Thyroid gland (tissue), 4 donors: ENCODE results near the gene WFDC12. TPM values are rescaled to one million over a fixed set of nuclear protein-coding genes. Genes with fewer than 3 reads are reported as not detected.
A peak's percentile ranks its signal among the peaks of the same experiment; 100 is the strongest.

Experiments used
- DNase-seq, 2 donors: peaks; one replicate each; pipeline ENCODE4 v3.0.0-alpha.2; 2019
- H3K27ac ChIP-seq, 3 donors: fragments of 200-600 bp; sonication (generic); 1 replicate in 2 of 3; 2 replicates in 1 of 3; pipeline ENCODE4 v1.5.1; 2016 to 2019; ENCODE audit warnings: mild to moderate bottlenecking in 1 of 3, moderate library complexity in 1 of 3
- H3K27me3 ChIP-seq: fragments of 200-600 bp; sonication (generic); one replicate; pipeline ENCODE4 v1.5.1; 2019
- H3K36me3 ChIP-seq, 2 donors: fragments of 200-600 bp; sonication (generic); one replicate each; pipeline ENCODE4 v1.5.1; 2016 to 2019
- H3K4me1 ChIP-seq, 2 donors: fragments of 200-600 bp; sonication (generic); one replicate each; pipeline ENCODE4 v1.5.1; 2017 to 2019
- H3K4me3 ChIP-seq, 3 donors: fragments of 200-600 bp; sonication (generic); replicated peaks in 1 of 3; 1 replicate in 2 of 3; 2 replicates in 1 of 3; pipeline ENCODE4 v1.5.1; 2016; ENCODE audit warnings: mild to moderate bottlenecking in 1 of 3
- H3K9me3 ChIP-seq: fragments of 200-600 bp; sonication (generic); one replicate; pipeline ENCODE4 v1.5.1; 2017
- POLR2A ChIP-seq, 2 donors: fragments of 450-650 bp; IDR thresholded peaks; one replicate each; pipeline ENCODE4 v1.6.1; 2017; ENCODE audit warnings: antibody characterized with exemption in 2 of 2, mild to moderate bottlenecking in 2 of 2, moderate library complexity in 1 of 2
- WGBS, 2 donors: methylation state at CpG; one replicate each; pipeline ENCODE4 v1.1.5; 2017; 5-methylcytosine and 5-hydroxymethylcytosine counted together
- intact Hi-C: fragments of 100-400 bp; cut with DNase I; formaldehyde crosslinking; loops from one replicate; pipeline ENCODE4 v1.15.1; 2023
- total RNA-seq, 4 donors: library from RNA; depleted of rRNA; stranded (reverse); fragments of >200 nt; gene quantifications; one replicate each; pipeline ENCODE4 v1.2.3, GENCODE V29; 2016
- TF ChIP-seq, protein P1 (sequence below), 6 experiments: fragments of 200-600 bp in 3 of 6; fragments of 450-650 bp in 3 of 6; sonication (generic) in 3 of 6; IDR thresholded peaks; one replicate each; pipeline ENCODE4 v1.5.1; 2016 to 2019; ENCODE audit warnings: antibody characterized with exemption in 6 of 6, mild to moderate bottlenecking in 2 of 6, inconsistent platforms in 1 of 6, moderate library complexity in 1 of 6

WFDC12 gene
- total RNA-seq, 4 donors from 2014 or later, result not detected

DNA sequence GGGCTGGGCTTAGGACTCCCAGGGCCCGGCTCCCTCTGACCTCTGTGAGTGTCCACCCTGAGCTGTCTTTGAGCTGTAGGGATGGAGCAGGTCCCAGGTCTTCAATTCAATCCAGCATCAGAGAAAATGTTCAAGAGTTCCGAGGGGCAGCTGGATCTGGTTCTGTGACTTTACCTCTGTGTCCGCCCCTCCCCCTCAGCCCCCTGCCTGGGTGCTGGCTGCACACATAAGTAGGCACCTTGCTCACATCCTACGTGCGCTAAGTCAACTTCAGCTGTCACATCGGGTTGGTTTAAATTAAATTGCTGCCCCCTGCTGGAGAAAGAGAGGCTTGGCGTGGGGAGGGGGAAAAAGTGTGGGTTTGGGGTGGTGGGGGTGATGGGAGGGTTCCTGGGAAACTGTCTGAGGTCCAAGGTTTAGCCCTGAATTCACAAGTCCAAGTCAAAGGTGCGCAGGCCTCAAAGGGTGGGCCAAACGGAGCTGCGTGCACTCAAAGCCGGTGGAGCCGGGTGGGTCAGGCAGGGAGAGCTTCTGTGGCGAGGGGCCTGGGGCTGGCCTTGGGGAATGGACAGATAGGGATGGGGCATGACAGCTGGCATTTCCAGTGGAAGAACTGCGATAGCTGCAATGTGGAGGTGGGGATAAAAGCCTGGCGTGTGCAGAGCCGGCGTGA, 12.3 kb downstream of the WFDC12 start:
- H3K27ac ChIP-seq, result no peak overlapping the region
- peak; percentile 39 to 47 for DNase-seq
- no peaks in the 10 kb centered on the region for H3K9me3 ChIP-seq
- TF ChIP-seq, protein P1, sequence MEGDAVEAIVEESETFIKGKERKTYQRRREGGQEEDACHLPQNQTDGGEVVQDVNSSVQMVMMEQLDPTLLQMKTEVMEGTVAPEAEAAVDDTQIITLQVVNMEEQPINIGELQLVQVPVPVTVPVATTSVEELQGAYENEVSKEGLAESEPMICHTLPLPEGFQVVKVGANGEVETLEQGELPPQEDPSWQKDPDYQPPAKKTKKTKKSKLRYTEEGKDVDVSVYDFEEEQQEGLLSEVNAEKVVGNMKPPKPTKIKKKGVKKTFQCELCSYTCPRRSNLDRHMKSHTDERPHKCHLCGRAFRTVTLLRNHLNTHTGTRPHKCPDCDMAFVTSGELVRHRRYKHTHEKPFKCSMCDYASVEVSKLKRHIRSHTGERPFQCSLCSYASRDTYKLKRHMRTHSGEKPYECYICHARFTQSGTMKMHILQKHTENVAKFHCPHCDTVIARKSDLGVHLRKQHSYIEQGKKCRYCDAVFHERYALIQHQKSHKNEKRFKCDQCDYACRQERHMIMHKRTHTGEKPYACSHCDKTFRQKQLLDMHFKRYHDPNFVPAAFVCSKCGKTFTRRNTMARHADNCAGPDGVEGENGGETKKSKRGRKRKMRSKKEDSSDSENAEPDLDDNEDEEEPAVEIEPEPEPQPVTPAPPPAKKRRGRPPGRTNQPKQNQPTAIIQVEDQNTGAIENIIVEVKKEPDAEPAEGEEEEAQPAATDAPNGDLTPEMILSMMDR (IDR thresholded peaks at IDR 0.05), result peak in 4 of 6 experiments; percentile 9 to 44 (median 22)
- no peak for TF ChIP-seq POLR2A (IDR thresholded peaks at IDR 0.05)
- H3K4me1 ChIP-seq, result peaks cover 0 to 10% of the 10 kb centered on the region in 2 donors
- 49 to 53% methylated on average over 16 to 17 of the region's 17 CpGs for WGBS, 2 donors
- H3K27me3 ChIP-seq, result no peaks in the 10 kb centered on the region
- intact Hi-C loops, result no loop called here
- no peaks in the 10 kb centered on the region for H3K36me3 ChIP-seq
- no peak overlapping the region for H3K4me3 ChIP-seq

DNA sequence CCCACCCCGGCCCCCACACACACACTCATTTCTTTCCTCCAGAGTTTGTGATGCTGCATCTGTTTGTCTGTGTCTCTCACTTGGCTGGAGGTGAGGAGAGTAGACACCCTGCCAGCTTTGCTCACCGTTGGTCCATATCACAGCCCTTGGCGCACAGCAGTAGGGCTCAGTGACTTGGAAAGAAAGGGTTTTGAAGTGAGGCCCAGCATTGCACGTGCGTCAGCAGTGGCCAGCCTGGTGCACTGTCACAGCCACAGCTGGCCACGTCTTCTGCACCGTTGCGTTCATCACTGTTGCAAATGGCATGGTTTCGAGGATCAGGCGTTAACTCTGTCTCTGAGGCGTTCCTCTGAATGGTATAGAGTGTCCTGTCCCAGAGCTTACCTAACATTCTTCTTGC, 13.0 kb downstream of the WFDC12 start:
- no peaks in the 10 kb centered on the region for H3K27me3 ChIP-seq
- TF ChIP-seq POLR2A (IDR thresholded peaks at IDR 0.05), result no peak
- TF ChIP-seq, protein P1 (IDR thresholded peaks at IDR 0.05), result no peak
- H3K27ac ChIP-seq, result no peak overlapping the region
- no peaks in the 10 kb centered on the region for H3K36me3 ChIP-seq
- peak; percentile 42 to 66 for DNase-seq
- WGBS, 2 donors, result 52% methylated on average over 9 to 11 of the region's 11 CpGs
- intact Hi-C loops, result no loop called here
- no peaks in the 10 kb centered on the region for H3K9me3 ChIP-seq
- no peak overlapping the region for H3K4me3 ChIP-seq
- H3K4me1 ChIP-seq, result peaks cover 0 to 10% of the 10 kb centered on the region in 2 donors

DNA sequence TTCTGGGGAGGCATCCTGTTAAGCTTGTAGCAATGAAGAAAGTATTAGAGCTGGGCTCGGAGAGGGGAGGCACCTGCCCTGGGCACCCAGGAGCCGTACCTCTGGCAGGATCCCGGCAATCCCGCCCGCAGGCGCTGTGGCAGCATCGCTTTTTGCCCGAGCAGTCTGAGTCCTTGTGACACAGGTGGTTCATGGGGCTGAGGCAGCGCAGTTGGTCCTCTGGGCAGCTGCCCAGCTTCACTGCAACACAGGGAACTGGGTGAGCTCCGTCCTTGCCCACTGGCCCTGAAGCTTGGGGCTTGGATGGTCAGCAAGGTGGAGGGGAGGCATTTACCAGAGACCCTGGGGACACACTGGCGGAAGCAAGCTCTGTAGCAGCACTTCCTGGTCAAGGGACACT, 14.0 kb downstream of the WFDC12 start:
- Histone ChIP-seq H3K4me3 (no peak overlapping the region), H3K27me3 (no peaks in the 10 kb centered on the region), H3K4me1 (peaks cover 0 to 10% of the 10 kb centered on the region in 2 donors), H3K36me3 (no peaks in the 10 kb centered on the region), H3K27ac (no peak overlapping the region), H3K9me3 (no peaks in the 10 kb centered on the region)
- WGBS, 2 donors, result 88 to 93% methylated on average over 5 to 8 of the region's 11 CpGs
- no peak for TF ChIP-seq POLR2A (IDR thresholded peaks at IDR 0.05)
- TF ChIP-seq, protein P1 (IDR thresholded peaks at IDR 0.05), result no peak
- no peak for DNase-seq
- intact Hi-C loops, result no loop called here

DNA sequence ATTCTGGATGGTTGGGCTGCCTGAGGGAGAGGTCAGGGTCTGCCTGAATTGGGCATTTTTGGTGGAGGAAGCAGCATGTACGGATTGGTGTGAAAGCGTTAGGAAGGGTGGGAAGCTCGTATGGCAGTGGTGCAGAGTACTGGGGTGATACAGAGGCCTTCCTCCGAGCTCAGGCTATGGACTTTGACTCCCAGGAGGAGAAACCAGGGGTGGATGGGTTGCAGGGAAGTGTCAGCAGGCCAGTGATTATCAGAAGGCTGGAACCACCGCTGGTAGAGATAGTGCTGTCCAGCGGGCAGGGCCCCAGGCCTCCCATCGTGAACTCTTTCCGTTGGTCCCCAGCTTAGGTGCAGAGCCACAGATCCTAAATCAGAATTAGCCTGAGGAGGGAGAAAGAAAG, 14.6 kb downstream of the WFDC12 start:
- WGBS, 2 donors, result 87 to 89% methylated on average over 8 of the region's 8 CpGs
- DNase-seq, result no peak
- intact Hi-C loops, result no loop called here
- Histone ChIP-seq H3K27ac (no peak overlapping the region), H3K9me3 (no peaks in the 10 kb centered on the region), H3K4me1 (peaks cover 0 to 10% of the 10 kb centered on the region in 2 donors), H3K4me3 (no peak overlapping the region), H3K36me3 (no peaks in the 10 kb centered on the region), H3K27me3 (no peaks in the 10 kb centered on the region)
- no peak for TF ChIP-seq POLR2A (IDR thresholded peaks at IDR 0.05)
- TF ChIP-seq, protein P1 (IDR thresholded peaks at IDR 0.05), result no peak

DNA sequence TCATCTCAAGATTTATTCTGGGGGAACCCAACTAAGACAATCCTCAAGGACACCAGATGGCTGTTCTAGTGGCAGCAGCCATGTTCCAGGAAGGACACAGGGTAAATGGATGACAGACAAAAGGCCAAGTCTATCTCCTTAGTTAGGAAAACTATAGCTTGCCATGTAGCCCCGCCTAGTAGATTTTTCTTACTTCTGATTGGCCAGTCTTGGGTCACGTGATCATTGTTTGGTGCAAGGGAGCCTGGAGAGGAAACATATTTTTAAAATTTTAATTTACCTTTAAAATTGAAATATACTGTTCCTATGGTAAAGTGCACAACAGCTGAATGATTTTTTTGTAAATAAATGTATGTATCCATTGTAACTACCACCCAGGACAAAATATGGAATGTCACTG, 18.9 kb downstream of the WFDC12 start:
- TF ChIP-seq POLR2A (IDR thresholded peaks at IDR 0.05), result no peak
- TF ChIP-seq, protein P1 (IDR thresholded peaks at IDR 0.05), result no peak
- H3K36me3 ChIP-seq, result no peaks in the 10 kb centered on the region
- no peaks in the 10 kb centered on the region for H3K9me3 ChIP-seq
- peaks cover 0 to 7% of the 10 kb centered on the region in 2 donors for H3K4me1 ChIP-seq
- H3K27ac ChIP-seq, result no peak overlapping the region
- H3K27me3 ChIP-seq, result no peaks in the 10 kb centered on the region
- DNase-seq, result no peak
- intact Hi-C loops, result no loop called here
- H3K4me3 ChIP-seq, result no peak overlapping the region
- WGBS, 2 donors, result 87 to 94% methylated on average over 2 of the region's 2 CpGs
